22Rv1 (cell line): Measurements from ENCODE around the gene IFI44L.

Experiments
- H3K27ac ChIP-seq: fragments of 450-650 bp; 2 replicates; pipeline ENCODE4 v1.5.1; 2017
- ZFX ChIP-seq: fragments of 450-650 bp; IDR thresholded peaks from 2 replicates; pipeline ENCODE4 v1.6.1; 2017; ENCODE audit warnings: antibody characterized with exemption, borderline replicate concordance
- TF ChIP-seq, protein P1 (sequence below): fragments of 450-650 bp; IDR thresholded peaks from 2 replicates; pipeline ENCODE4 v1.5.1; 2017; ENCODE audit warnings: mild to moderate bottlenecking

Gene IFI44L

DNA sequence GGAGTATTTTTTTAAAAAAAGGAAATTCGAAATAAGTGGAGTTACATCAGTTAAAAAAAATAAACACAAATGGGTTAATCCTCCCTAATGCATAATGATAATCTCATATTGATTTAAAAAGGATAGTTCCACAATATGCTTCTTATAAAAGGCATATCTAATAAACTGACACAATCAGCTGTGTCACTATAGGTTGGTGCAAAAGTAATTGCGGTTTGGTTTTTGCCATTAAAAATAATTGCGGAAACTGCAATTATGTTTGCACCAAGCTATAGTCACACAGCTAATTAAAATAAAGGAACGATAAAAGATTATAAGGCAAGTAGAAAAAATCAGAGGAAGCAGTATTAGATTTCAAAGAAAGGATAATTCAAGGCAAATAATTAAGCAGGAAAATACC is 21.0 kb upstream of the IFI44L start:
- H3K27ac ChIP-seq = no peak overlapping the region
- TF ChIP-seq, protein P1, sequence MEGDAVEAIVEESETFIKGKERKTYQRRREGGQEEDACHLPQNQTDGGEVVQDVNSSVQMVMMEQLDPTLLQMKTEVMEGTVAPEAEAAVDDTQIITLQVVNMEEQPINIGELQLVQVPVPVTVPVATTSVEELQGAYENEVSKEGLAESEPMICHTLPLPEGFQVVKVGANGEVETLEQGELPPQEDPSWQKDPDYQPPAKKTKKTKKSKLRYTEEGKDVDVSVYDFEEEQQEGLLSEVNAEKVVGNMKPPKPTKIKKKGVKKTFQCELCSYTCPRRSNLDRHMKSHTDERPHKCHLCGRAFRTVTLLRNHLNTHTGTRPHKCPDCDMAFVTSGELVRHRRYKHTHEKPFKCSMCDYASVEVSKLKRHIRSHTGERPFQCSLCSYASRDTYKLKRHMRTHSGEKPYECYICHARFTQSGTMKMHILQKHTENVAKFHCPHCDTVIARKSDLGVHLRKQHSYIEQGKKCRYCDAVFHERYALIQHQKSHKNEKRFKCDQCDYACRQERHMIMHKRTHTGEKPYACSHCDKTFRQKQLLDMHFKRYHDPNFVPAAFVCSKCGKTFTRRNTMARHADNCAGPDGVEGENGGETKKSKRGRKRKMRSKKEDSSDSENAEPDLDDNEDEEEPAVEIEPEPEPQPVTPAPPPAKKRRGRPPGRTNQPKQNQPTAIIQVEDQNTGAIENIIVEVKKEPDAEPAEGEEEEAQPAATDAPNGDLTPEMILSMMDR = no peak
- no peak for TF ChIP-seq ZFX

DNA sequence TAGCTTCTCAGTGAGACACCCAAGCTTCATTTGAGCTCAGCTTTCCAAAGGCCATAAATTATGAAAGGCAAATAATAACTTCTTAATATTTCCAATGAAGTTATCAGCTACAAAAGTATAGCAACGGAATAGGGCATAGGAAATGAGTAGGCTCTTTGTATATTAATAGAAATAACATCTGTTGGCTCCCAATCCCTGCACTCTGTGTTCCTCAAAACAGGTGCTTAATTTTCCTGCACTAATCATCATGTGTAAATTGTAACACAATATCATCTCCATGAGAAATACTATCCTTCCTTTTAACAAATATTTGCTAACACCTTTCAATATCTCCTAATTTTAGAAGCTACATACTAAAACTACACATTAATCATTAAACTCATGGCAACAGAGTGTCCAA is 19.2 kb upstream of the IFI44L start:
- no peak overlapping the region for H3K27ac ChIP-seq

DNA sequence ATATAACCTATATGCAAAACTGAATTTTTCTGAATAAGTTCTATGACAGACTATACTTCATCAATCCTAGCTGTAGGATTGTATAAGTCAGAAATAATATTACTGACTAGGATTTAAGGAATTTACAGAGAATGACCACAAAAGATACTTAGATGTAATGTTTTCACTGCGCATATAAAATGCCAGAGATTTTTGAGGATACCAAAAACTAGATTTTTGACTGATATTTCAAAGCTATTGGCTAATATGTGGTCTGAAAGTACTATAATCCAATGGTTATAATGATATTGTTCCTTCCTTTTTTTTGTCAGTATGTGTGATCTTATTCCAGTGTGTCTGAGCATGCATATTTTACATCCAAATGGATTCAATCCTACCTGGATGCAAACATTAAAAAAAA is 17.0 kb upstream of the IFI44L start:
- TF ChIP-seq ZFX = no peak
- TF ChIP-seq, protein P1 = no peak
- no peak overlapping the region for H3K27ac ChIP-seq

More for the DNA sequence above, 19.2 kb upstream of the IFI44L start:
- TF ChIP-seq ZFX = no peak
- TF ChIP-seq, protein P1 = no peak

DNA sequence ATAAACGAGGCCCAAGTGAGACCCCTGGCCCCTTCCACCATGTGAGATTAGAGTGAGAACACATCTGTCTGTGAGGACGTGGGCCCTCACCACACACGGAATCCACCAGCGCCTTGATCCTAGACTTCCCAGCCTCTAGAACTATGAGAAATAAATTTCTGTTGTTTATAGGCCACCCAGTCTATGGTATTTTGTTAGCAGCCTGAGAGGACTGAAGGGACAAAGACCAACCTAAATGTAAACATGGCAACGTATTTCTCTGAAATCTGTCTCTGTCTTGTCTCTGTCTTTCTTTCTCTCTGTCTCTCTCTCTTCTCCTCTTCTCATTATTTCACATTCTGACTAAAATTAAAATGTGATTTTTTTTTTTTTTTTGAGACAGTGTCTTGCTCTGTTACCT is 15.6 kb upstream of the IFI44L start:
- TF ChIP-seq, protein P1 = no peak
- no peak for TF ChIP-seq ZFX
- no peak overlapping the region for H3K27ac ChIP-seq

DNA sequence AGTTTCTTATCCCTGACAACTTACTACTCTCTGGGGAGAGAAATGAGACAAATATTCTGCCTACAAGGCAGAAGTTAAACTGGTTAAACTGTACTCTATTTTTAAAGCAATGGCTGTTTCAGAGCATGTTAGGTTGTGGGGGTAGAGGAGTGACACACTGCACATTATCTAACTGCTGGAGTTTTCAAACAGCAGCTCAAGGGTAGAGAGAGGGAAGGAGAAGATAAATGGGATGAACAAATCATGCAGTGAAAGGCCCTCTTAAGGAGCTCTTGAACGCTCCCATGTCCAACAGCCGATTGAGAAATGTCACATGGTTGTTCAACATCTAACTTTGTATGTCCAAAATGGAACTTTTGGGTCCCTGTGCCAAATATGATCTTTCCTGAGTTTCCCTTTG is 14.0 kb upstream of the IFI44L start:
- TF ChIP-seq, protein P1 = no peak
- no peak for TF ChIP-seq ZFX
- H3K27ac ChIP-seq = no peak overlapping the region

DNA sequence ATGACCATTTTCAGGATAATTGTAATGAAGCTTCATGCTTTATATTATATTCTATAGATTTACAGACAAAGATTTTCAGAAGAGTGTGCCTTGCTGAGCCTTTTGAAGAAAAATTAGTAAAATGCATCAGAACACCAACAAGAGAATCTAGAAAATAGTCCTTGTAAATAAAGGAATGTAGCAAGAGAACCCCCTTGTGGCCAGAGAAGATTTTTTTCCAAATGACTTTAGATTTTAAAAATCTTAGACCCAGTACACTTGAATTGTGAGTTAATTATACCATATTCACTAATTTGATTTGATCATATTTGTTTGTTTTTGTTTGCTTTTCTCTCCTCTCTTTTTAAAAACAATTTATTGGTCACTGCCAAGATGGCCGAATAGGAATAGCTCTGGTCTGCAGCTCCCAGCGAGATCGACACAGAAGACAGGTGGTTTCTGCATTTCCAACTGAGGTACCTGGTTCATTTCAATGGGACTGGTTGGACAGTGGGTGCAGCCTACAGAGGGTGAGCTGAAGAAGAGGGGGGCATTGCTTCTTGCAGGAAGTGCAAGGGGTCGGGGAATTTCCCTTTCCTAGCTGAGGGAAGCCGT is 12.8 kb upstream of the IFI44L start:
- no peak for TF ChIP-seq ZFX
- TF ChIP-seq, protein P1 = peak; percentile 79
- no peak overlapping the region for H3K27ac ChIP-seq

DNA sequence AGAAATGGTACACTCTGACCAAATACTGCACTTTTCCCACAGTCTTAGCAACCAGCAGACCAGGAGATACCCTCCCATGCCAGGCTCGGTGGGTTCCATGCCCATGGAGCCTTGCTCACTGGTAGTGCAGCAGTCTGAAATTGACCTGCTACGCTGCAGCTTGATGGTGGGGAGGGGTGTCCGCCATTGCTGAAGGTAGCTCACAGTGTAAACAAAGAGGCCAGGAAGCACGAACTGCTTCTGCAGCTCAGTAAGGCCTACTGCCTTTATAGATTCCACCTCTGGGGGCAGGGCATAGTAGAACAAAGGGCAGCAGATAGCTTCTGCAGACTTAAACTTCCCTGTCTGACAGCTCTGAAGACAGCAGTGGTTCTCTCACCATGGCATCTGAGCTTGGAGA is 12.3 kb upstream of the IFI44L start:
- TF ChIP-seq, protein P1 = no peak
- no peak overlapping the region for H3K27ac ChIP-seq
